A549 (cell line): ENCODE measurements around the gene VPS45. TPM values are rescaled to one million over a fixed set of nuclear protein-coding genes. Genes with fewer than 3 reads are reported as not detected.

ENCODE experiments used
- ATAC-seq, 2 experiments: fragments of 200-7000 bp in 1 of 2; fragments of >200 bp in 1 of 2; cut with Nextera tagmentation in 1 of 2; cut with Tn5 transposase in 1 of 2; 3 replicates each; pipeline versions ENCODE4 v1.8.0 to v1.9.1; 2018 to 2020; ENCODE audit warnings: mild to moderate bottlenecking in 1 of 2, moderate library complexity in 1 of 2
- CTCF ChIA-PET: fragments of 300-600 bp; sonication (Branson Sonifier 250); formaldehyde crosslinking; extraction: SDS; loops from one replicate; lab custom pipeline; 2021; ENCODE audit warnings: antibody characterized with exemption, inconsistent platforms; lab: Yijun Ruan, JAX
- POLR2A ChIA-PET: fragments of 350-600 bp; formaldehyde crosslinking; extraction: SDS; loops from one replicate; lab custom pipeline; 2021; ENCODE audit warnings: antibody characterized with exemption, inconsistent platforms; lab: Yijun Ruan, JAX
- DNase-seq, 2 experiments: peaks; one replicate each; pipeline versions ENCODE4 v3.0.0 to v3.0.0-alpha.2; 2011 to 2016; ENCODE audit warnings: low read depth in 1 of 2, low spot score in 1 of 2
- FAIRE-seq: peaks from 2 replicates; lab custom pipeline; 2011; peaks lifted over from hg19 to GRCh38; lab: Jason Lieb, UNC
- H3K27ac ChIP-seq, 2 experiments: fragments of >200 bp; sonication (Bioruptor Twin); formaldehyde crosslinking; 3 replicates each; pipeline ENCODE4 v1.5.1; 2016 to 2017
- H3K4me1 ChIP-seq: fragments of >200 bp; sonication (Bioruptor Twin); formaldehyde crosslinking; 3 replicates; pipeline ENCODE4 v1.6.1; 2016
- H3K4me2 ChIP-seq: fragments of >200 bp; sonication (Bioruptor Twin); formaldehyde crosslinking; 3 replicates; pipeline ENCODE4 v1.6.1; 2016
- H3K4me3 ChIP-seq: fragments of >200 bp; sonication (Bioruptor Twin); formaldehyde crosslinking; 3 replicates; pipeline ENCODE4 v1.5.1; 2016
- H3K9me3 ChIP-seq: fragments of >200 bp; sonication (Bioruptor Twin); formaldehyde crosslinking; 3 replicates; pipeline ENCODE4 v1.6.1; 2016
- CBX2 ChIP-seq: fragments of 200-600 bp; sonication (generic); IDR thresholded peaks from 2 replicates; pipeline ENCODE4 v1.6.1; 2016; ENCODE audit warnings: low read depth, mild to moderate bottlenecking, borderline replicate concordance
- CHD2 ChIP-seq: fragments of 150-350 bp; IDR thresholded peaks from 2 replicates; pipeline ENCODE4 v1.6.1; 2014; ENCODE audit warnings: low read length; ENCODE audit not compliant: partially characterized antibody
- CHD4 ChIP-seq: fragments of 200-600 bp; sonication (generic); IDR thresholded peaks from 2 replicates; pipeline ENCODE4 v1.6.1; 2016; ENCODE audit warnings: antibody characterized with exemption, mild to moderate bottlenecking, borderline replicate concordance
- CTCF ChIP-seq: fragments of >200 bp; sonication (Bioruptor Twin); formaldehyde crosslinking; IDR thresholded peaks from 3 replicates; pipeline ENCODE4 v1.5.1; 2016
- E2F6 ChIP-seq: IDR thresholded peaks from 2 replicates; pipeline ENCODE4 v1.6.1; 2012; ENCODE audit warnings: low read depth, borderline replicate concordance
- ELK1 ChIP-seq: fragments of 150-350 bp; IDR thresholded peaks from 2 replicates; pipeline ENCODE4 v1.6.1; 2014; ENCODE audit warnings: low read depth, mild to moderate bottlenecking, low read length
- FOSL2 ChIP-seq, 2 experiments: fragments of 450-650 bp in 1 of 2; fragments of >200 bp in 1 of 2; sonication (Bioruptor Twin) in 1 of 2; formaldehyde crosslinking; IDR thresholded peaks; 2 replicates each; pipeline versions ENCODE4 v1.5.0 to v1.6.1; 2016 to 2020; ENCODE audit warnings: mild to moderate bottlenecking in 1 of 2, moderate library complexity in 1 of 2
- FOXS1 ChIP-seq: fragments of 250-450 bp; sonication (Bioruptor Pico); IDR thresholded peaks from 2 replicates; pipeline ENCODE4 v1.5.0; 2020; ENCODE audit warnings: mild to moderate bottlenecking, moderate library complexity
- GATA3 ChIP-seq: IDR thresholded peaks from 2 replicates; pipeline ENCODE4 v1.6.1; 2012; ENCODE audit warnings: borderline replicate concordance
- HOXA7 ChIP-seq: fragments of 250-450 bp; sonication (Bioruptor Pico); IDR thresholded peaks from 2 replicates; pipeline ENCODE4 v1.5.0; 2020; ENCODE audit warnings: mild to moderate bottlenecking, moderate library complexity
- HOXB13 ChIP-seq: fragments of 250-450 bp; sonication (Bioruptor Pico); IDR thresholded peaks from 2 replicates; pipeline ENCODE4 v1.5.0; 2020; ENCODE audit warnings: low read depth, mild to moderate bottlenecking, moderate library complexity
- HOXB5 ChIP-seq: fragments of 250-450 bp; sonication (Bioruptor Pico); IDR thresholded peaks from 2 replicates; pipeline ENCODE4 v1.5.0; 2020; ENCODE audit warnings: mild to moderate bottlenecking, moderate library complexity
- JUNB ChIP-seq: fragments of >200 bp; sonication (Bioruptor Twin); formaldehyde crosslinking; IDR thresholded peaks from 2 replicates; pipeline ENCODE4 v1.6.1; 2016
- MAFK ChIP-seq: fragments of 450-650 bp; IDR thresholded peaks from 2 replicates; pipeline ENCODE4 v1.6.1; 2014; ENCODE audit not compliant: partially characterized antibody
- MAX ChIP-seq: IDR thresholded peaks from 2 replicates; pipeline ENCODE4 v1.6.1; 2012
- MYC ChIP-seq: IDR thresholded peaks from 2 replicates; pipeline ENCODE4 v1.6.1; 2012; ENCODE audit warnings: mild to moderate bottlenecking, inconsistent platforms, low read length, improper control_type of control experiment, borderline replicate concordance
- PBX3 ChIP-seq: IDR thresholded peaks from 2 replicates; pipeline ENCODE4 v1.6.1; 2012
- POLR2A ChIP-seq: IDR thresholded peaks from 2 replicates; pipeline ENCODE4 v1.6.1; 2012; ENCODE audit warnings: mild to moderate bottlenecking, low read length
- POLR2AphosphoS2 ChIP-seq: conservative IDR thresholded peaks from 2 replicates; pipeline ENCODE4 v1.6.1; 2012; ENCODE audit warnings: low read length, improper control_type of control experiment, inconsistent platforms
- RAD21 ChIP-seq, 2 experiments: fragments of >200 bp in 1 of 2; sonication (Bioruptor Twin) in 1 of 2; formaldehyde crosslinking in 1 of 2; IDR thresholded peaks in 1 of 2; conservative IDR thresholded peaks in 1 of 2; 2 replicates in 1 of 2; 3 replicates in 1 of 2; pipeline ENCODE4 v1.6.1; 2012 to 2018; ENCODE audit warnings: inconsistent platforms in 1 of 2
- RNF2 ChIP-seq: fragments of 200-600 bp; sonication (generic); IDR thresholded peaks from 2 replicates; pipeline ENCODE4 v1.6.1; 2016; ENCODE audit warnings: low read depth, mild to moderate bottlenecking, antibody characterized with exemption, moderate library complexity, borderline replicate concordance
- TFCP2L1 ChIP-seq: fragments of 250-450 bp; sonication (Bioruptor Pico); IDR thresholded peaks from 2 replicates; pipeline ENCODE4 v1.5.0; 2021; ENCODE audit warnings: mild to moderate bottlenecking
- ZFP36 ChIP-seq: fragments of 450-650 bp; IDR thresholded peaks from 2 replicates; pipeline ENCODE4 v1.6.1; 2014; ENCODE audit warnings: borderline replicate concordance; ENCODE audit not compliant: partially characterized antibody
- WGBS: methylation state at CpG from one replicate; pipeline ENCODE4 v1.1.6; 2017; ENCODE audit errors: missing lambda C conversion rate; 5-methylcytosine and 5-hydroxymethylcytosine counted together
- polyA plus RNA-seq, 4 experiments: library from polyadenylated mRNA; depleted of rRNA in 3 of 4; stranded (reverse); fragments of >200 nt; fragmentation: RNase III in 1 of 4; extraction: RNeasy Plus Mini Kit Qiagen cat#74134 plus additional on column Dnase treatment in 1 of 4; gene quantifications; 2 replicates in 3 of 4; 3 replicates in 1 of 4; pipeline ENCODE4 v1.2.3, GENCODE V29; 2011 to 2017

The VPS45 gene
- polyA plus RNA-seq, 2 of the 4 experiments (the other 2 are of a cell fraction), result 22.1 to 49.7 TPM

- Histone ChIP-seq H3K4me3 (no peak overlapping the region), H3K9me3 (no peaks in the 10 kb centered on the region), H3K4me1 (peaks cover 12% of the 10 kb centered on the region), H3K4me2 (no peak overlapping the region), H3K27ac (no peak overlapping the region)
- ATAC-seq, result peak in 1 of 2 experiments; percentile 28; a peak in 2 of 6 replicates
- DNase-seq, result peak in 1 of 2 experiments; percentile 14
- WGBS, result 50% methylated on average over 3 of the region's 3 CpGs
- FAIRE-seq, result no peak
- ChIA-PET POLR2A (interaction anchor here (1.1 kb wide), 1 partner anchor 175 kb away, joined by 3 read pairs; a partner anchor contains a TSS), CTCF (interaction anchor here (1.5 to 4.5 kb wide), 2 partner anchors 11 to 125 kb away, joined by 4 to 24 read pairs; no protein-coding TSS in a partner anchor)
- TF ChIP-seq POLR2AphosphoS2 (no peak), GATA3 (no peak), FOSL2 (IDR thresholded peaks at IDR 0.05) (no peak), FOSL2 (CRISPR knock-in tag; IDR thresholded peaks at IDR 0.05) (no peak), POLR2A (no peak), ELK1 (no peak)
Measured at GRCh38 chr1:150061632-150062101, 5.9 kb upstream of the VPS45 start.

- ChIA-PET CTCF (interaction anchor here (1.5 to 4.5 kb wide), 2 partner anchors 11 to 125 kb away, joined by 4 to 24 read pairs; no protein-coding TSS in a partner anchor), POLR2A (interaction anchor here (1.1 kb wide), 1 partner anchor 175 kb away, joined by 3 read pairs; a partner anchor contains a TSS)
- TF ChIP-seq ZFP36 (no peak), MAFK (no peak), ELK1 (no peak), CTCF (no peak), HOXA7 (CRISPR knock-in tag) (no peak), RNF2 (no peak)
- no peak overlapping the region for H3K4me2 ChIP-seq
- H3K9me3 ChIP-seq, result no peaks in the 10 kb centered on the region
- ATAC-seq (no peak), DNase-seq (no peak), FAIRE-seq (no peak)
- no peak overlapping the region for H3K27ac ChIP-seq
- 82% methylated on average over 4 of the region's 4 CpGs for WGBS
- H3K4me3 ChIP-seq, result no peak overlapping the region
- H3K4me1 ChIP-seq, result peaks cover 12% of the 10 kb centered on the region
Measured at GRCh38 chr1:150062113-150062512, 5.5 kb upstream of the VPS45 start.

GRCh38 chr1:150065184-150065871, 2.2 kb upstream of the VPS45 start:
- ChIA-PET CTCF (interaction anchor here (1.0 to 4.5 kb wide), 5 partner anchors 8 to 177 kb away, joined by 4 to 24 read pairs (median 8); a partner anchor contains a TSS), POLR2A (no interaction called here)
- H3K4me2 ChIP-seq, result peak overlapping the region; percentile 75
- FAIRE-seq (no peak), ATAC-seq (no peak), DNase-seq (no peak)
- WGBS, result 90% methylated on average over 5 of the region's 5 CpGs
- no peaks in the 10 kb centered on the region for H3K9me3 ChIP-seq
- 0 out of 3 replicates have a peak overlapping the region, but pooled peaks have one; percentile 80 for H3K4me3 ChIP-seq
- H3K4me1 ChIP-seq, result peaks cover 18% of the 10 kb centered on the region
- H3K27ac ChIP-seq, result no peak overlapping the region
- no peak for TF ChIP-seq JUNB
- no peak for TF ChIP-seq CHD2
- no peak for TF ChIP-seq TFCP2L1 (CRISPR knock-in tag)
- no peak for TF ChIP-seq E2F6
- TF ChIP-seq MYC, result no peak
- TF ChIP-seq ZFP36, result no peak
- no peak for TF ChIP-seq RNF2
- TF ChIP-seq RAD21 (conservative IDR thresholded peaks at IDR 0.05 in 1 of 2, IDR thresholded peaks at IDR 0.05 in 1 of 2), result no peak
- no peak for TF ChIP-seq HOXB13
- no peak for TF ChIP-seq FOXS1 (CRISPR knock-in tag)
- TF ChIP-seq MAX, result no peak
- TF ChIP-seq CBX2, result no peak
- no peak for TF ChIP-seq CHD4
- TF ChIP-seq PBX3, result no peak
- TF ChIP-seq HOXB5, result no peak
